Ectodermal cell (in vitro differentiated cells): ENCODE data around the gene DNM3.

Source experiments
- H3K27ac ChIP-seq: 2 replicates; pipeline ENCODE4 v1.7.0; 2013; ENCODE audit warnings: mild to moderate bottlenecking, low read depth, low read length; ENCODE audit not compliant: insufficient read depth, poor library complexity, severe bottlenecking
- H3K27me3 ChIP-seq: 2 replicates; pipeline ENCODE4 v1.7.0; 2013; ENCODE audit warnings: mild to moderate bottlenecking, low read length; ENCODE audit not compliant: insufficient read depth, control insufficient read depth, poor library complexity, severe bottlenecking
- H3K36me3 ChIP-seq: one replicate; pipeline ENCODE4 v1.7.0; 2013; ENCODE audit warnings: low read length; ENCODE audit not compliant: control insufficient read depth, insufficient read depth
- H3K4me1 ChIP-seq: one replicate; pipeline ENCODE4 v1.7.0; 2013; ENCODE audit warnings: low read length; ENCODE audit not compliant: control insufficient read depth, insufficient read depth
- H3K4me3 ChIP-seq: 2 replicates; pipeline ENCODE4 v1.7.0; 2013; ENCODE audit warnings: low read depth, low read length, control low read depth; ENCODE audit not compliant: insufficient read depth
- H3K9me3 ChIP-seq: 2 replicates; pipeline ENCODE4 v1.7.0; 2013; ENCODE audit warnings: mild to moderate bottlenecking, low read length, moderate library complexity; ENCODE audit not compliant: control insufficient read depth
- WGBS, 2 experiments: methylation state at CpG; one replicate each; pipeline ENCODE4 v1.1.7; 2013; ENCODE audit warnings: missing lambda C conversion rate in 2 of 2; 5-methylcytosine and 5-hydroxymethylcytosine counted together

The DNM3 gene

GRCh38 chr1:172269644-172270043 lies 428.3 kb downstream of the DNM3 start:
- WGBS, 2 experiments = 88 to 93% methylated on average over 3 of the region's 3 CpGs
- Histone ChIP-seq H3K27me3 (no peaks in the 10 kb centered on the region), H3K4me1 (no peaks in the 10 kb centered on the region), H3K27ac (no peak overlapping the region), H3K4me3 (no peak overlapping the region), H3K36me3 (no peaks in the 10 kb centered on the region), H3K9me3 (no peaks in the 10 kb centered on the region)

- H3K36me3 ChIP-seq = no peaks in the 10 kb centered on the region
- H3K27me3 ChIP-seq = no peaks in the 10 kb centered on the region
- H3K27ac ChIP-seq = no peak overlapping the region
- H3K4me1 ChIP-seq = no peaks in the 10 kb centered on the region
- H3K9me3 ChIP-seq = no peaks in the 10 kb centered on the region
- no peak overlapping the region for H3K4me3 ChIP-seq
- 93 to 95% methylated on average over 3 of the region's 3 CpGs for WGBS, 2 experiments
Observed at GRCh38 chr1:172270605-172271004, 429.3 kb downstream of the DNM3 start.

- 38 to 60% methylated on average over 1 of the region's 1 CpG for WGBS, 2 experiments
- H3K4me1 ChIP-seq = no peaks in the 10 kb centered on the region
Observed at GRCh38 chr1:172272087-172272486, 430.8 kb downstream of the DNM3 start.

GRCh38 chr1:172273647-172274396 lies 432.5 kb downstream of the DNM3 start:
- H3K27ac ChIP-seq = no peak overlapping the region
- 94% methylated on average over 4 of the region's 4 CpGs for WGBS, 2 experiments
- no peaks in the 10 kb centered on the region for H3K36me3 ChIP-seq
- H3K4me1 ChIP-seq = peaks cover 4% of the 10 kb centered on the region
- H3K4me3 ChIP-seq = no peak overlapping the region
- peaks cover 9% of the 10 kb centered on the region for H3K27me3 ChIP-seq
- H3K9me3 ChIP-seq = no peaks in the 10 kb centered on the region

More at GRCh38 chr1:172272087-172272486, 430.8 kb downstream of the DNM3 start:
- no peak overlapping the region for H3K27ac ChIP-seq
- no peak overlapping the region for H3K4me3 ChIP-seq
- H3K27me3 ChIP-seq = peaks cover 9% of the 10 kb centered on the region
- H3K36me3 ChIP-seq = no peaks in the 10 kb centered on the region
- no peaks in the 10 kb centered on the region for H3K9me3 ChIP-seq

- H3K9me3 ChIP-seq = no peaks in the 10 kb centered on the region
- peaks cover 9% of the 10 kb centered on the region for H3K27me3 ChIP-seq
- no CpG with 5 or more reads among the region's 1 CpG for WGBS, 2 experiments
- H3K27ac ChIP-seq = no peak overlapping the region
- H3K36me3 ChIP-seq = no peaks in the 10 kb centered on the region
- no peak overlapping the region for H3K4me3 ChIP-seq
- peaks cover 5% of the 10 kb centered on the region for H3K4me1 ChIP-seq
Observed at GRCh38 chr1:172275478-172275877, 434.2 kb downstream of the DNM3 start.

GRCh38 chr1:172276120-172276818 lies 435.0 kb downstream of the DNM3 start:
- Histone ChIP-seq H3K9me3 (no peaks in the 10 kb centered on the region), H3K36me3 (no peaks in the 10 kb centered on the region), H3K4me1 (peaks cover 5% of the 10 kb centered on the region), H3K27ac (no peak overlapping the region), H3K27me3 (peaks cover 9% of the 10 kb centered on the region), H3K4me3 (no peak overlapping the region)
- WGBS, 2 experiments = no CpG with 5 or more reads among the region's 2 CpGs

- Histone ChIP-seq H3K36me3 (no peaks in the 10 kb centered on the region), H3K4me3 (no peak overlapping the region), H3K27ac (no peak overlapping the region), H3K4me1 (peaks cover 5% of the 10 kb centered on the region), H3K27me3 (peaks cover 9% of the 10 kb centered on the region), H3K9me3 (no peaks in the 10 kb centered on the region)
- WGBS, 2 experiments = 74 to 77% methylated on average over 1 of the region's 1 CpG
Observed at GRCh38 chr1:172277275-172277674, 436.0 kb downstream of the DNM3 start.

- no peak overlapping the region for H3K4me3 ChIP-seq
- no peaks in the 10 kb centered on the region for H3K36me3 ChIP-seq
- no peaks in the 10 kb centered on the region for H3K9me3 ChIP-seq
- 77% methylated on average over 1 of the region's 1 CpG; no CpG with 5 or more reads in 1 of the 2 experiments for WGBS, 2 experiments
- H3K27ac ChIP-seq = no peak overlapping the region
- H3K27me3 ChIP-seq = peaks cover 9% of the 10 kb centered on the region
- H3K4me1 ChIP-seq = peaks cover 5% of the 10 kb centered on the region
Observed at GRCh38 chr1:172277989-172278388, 436.7 kb downstream of the DNM3 start.

- H3K9me3 ChIP-seq = no peaks in the 10 kb centered on the region
- H3K27ac ChIP-seq = no peak overlapping the region
- no peak overlapping the region for H3K4me3 ChIP-seq
- no peaks in the 10 kb centered on the region for H3K36me3 ChIP-seq
- H3K27me3 ChIP-seq = peaks cover 9% of the 10 kb centered on the region
- peaks cover 5% of the 10 kb centered on the region for H3K4me1 ChIP-seq
- WGBS, 2 experiments = 0 to 6% methylated on average over 1 of the region's 1 CpG
Observed at GRCh38 chr1:172278478-172278877, 437.2 kb downstream of the DNM3 start.

GRCh38 chr1:172279939-172280636 lies 438.8 kb downstream of the DNM3 start:
- H3K27me3 ChIP-seq = peaks cover 9% of the 10 kb centered on the region
- 80 to 82% methylated on average over 3 of the region's 4 CpGs for WGBS, 2 experiments
- no peak overlapping the region for H3K4me3 ChIP-seq
- no peaks in the 10 kb centered on the region for H3K36me3 ChIP-seq
- no peaks in the 10 kb centered on the region for H3K9me3 ChIP-seq
- peaks cover 5% of the 10 kb centered on the region for H3K4me1 ChIP-seq
- no peak overlapping the region for H3K27ac ChIP-seq
